Measurements from ENCODE around the gene SAPCD2. TPM values are rescaled to one million over a fixed set of nuclear protein-coding genes. Genes with fewer than 3 reads are reported as not detected.

The SAPCD2 gene
- total RNA-seq, 2 experiments from 2014 or later: 15.2 to 15.4 TPM

DNA sequence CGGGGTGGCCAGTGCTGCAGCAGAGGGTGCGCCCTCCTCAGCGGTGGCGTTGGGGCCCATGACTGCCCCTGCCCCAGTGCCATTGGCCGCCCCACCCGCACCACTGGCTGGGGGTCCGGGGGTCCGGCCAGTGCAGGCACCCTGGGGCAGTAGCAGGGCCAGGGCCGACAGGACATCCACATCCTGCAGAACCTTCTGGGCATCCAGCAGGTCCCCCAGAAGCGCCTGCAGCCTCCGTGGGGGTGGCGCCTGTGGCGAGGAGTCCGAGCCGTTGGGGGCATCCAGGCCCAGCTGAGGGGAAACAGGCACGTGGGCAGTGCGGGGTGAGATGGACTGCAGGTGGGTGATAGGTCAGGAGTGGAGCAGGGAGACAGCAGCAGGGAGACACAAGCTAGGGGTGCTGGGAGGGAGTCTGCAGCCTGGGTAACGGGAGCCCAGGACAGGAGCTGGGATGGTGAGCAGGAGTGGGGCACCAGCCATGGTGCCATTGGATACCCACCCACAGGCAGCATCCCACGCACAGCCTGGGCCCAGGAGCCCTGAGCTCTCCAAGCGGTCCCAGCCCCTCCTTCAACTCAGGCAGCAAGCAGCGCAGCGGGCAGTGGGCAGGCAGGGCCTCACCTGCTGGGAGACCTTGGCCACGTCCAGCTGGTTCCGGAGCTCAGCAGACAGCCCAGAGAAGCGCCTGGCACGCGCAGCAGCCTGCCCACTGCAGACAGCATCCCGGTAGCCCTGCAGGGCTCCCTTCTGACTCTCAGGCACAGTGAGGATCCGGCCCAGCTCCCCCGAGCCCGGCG, 49.4 kb downstream of the SAPCD2 start:
- no peak overlapping the region for H3K27ac Mint-ChIP-seq
- H3K9me3 Mint-ChIP-seq: no peaks in the 10 kb centered on the region
- H3K27me3 Mint-ChIP-seq: no peaks in the 10 kb centered on the region
- no peak for DNase-seq
- no peaks in the 10 kb centered on the region for H3K4me1 Mint-ChIP-seq
- H3K4me3 Mint-ChIP-seq: no peak overlapping the region
- no peaks in the 10 kb centered on the region for H3K36me3 Mint-ChIP-seq

DNA sequence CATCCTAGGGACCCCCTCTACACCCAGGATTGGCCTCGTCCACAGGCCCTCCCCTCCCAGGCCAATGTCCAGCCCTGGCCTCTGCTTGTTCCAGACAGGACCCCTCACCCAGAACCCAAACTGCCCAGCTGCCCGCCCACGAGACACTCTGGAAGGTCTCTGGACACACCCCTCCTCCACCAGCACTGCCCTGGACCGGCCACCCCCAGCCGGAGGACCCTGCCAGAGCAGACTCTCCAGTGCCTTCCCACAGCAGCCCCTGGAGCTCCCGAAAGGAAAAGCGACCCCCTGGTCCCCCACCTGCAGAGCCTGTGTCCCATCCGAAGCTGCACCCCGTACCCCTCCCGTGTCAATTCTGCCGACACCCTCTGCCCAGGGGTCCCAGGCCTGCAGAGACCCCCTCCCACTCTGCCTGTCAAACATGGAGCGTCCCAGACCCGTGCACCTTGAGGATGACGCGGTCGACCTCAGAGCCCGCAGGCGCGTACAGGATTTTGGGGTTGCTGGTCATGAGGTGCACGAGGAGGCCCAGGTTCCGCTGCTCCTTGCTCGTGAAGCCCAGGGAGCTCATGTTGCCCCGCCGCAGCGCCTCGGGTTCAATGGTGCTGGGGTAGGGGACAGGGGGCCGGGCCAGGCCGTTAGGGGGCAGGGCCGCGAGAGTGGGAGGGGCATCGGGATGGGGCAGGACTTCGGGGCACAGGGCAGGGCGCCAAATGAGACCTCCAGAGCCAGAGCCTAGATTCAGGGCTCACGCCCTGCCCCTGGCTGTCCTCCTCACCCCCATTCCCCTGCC, 50.3 kb downstream of the SAPCD2 start:
- no peaks in the 10 kb centered on the region for H3K27me3 Mint-ChIP-seq
- H3K9me3 Mint-ChIP-seq: no peaks in the 10 kb centered on the region
- no peaks in the 10 kb centered on the region for H3K4me1 Mint-ChIP-seq
- no peak for DNase-seq
- no peaks in the 10 kb centered on the region for H3K36me3 Mint-ChIP-seq
- H3K27ac Mint-ChIP-seq: no peak overlapping the region
- H3K4me3 Mint-ChIP-seq: no peak overlapping the region

DNA sequence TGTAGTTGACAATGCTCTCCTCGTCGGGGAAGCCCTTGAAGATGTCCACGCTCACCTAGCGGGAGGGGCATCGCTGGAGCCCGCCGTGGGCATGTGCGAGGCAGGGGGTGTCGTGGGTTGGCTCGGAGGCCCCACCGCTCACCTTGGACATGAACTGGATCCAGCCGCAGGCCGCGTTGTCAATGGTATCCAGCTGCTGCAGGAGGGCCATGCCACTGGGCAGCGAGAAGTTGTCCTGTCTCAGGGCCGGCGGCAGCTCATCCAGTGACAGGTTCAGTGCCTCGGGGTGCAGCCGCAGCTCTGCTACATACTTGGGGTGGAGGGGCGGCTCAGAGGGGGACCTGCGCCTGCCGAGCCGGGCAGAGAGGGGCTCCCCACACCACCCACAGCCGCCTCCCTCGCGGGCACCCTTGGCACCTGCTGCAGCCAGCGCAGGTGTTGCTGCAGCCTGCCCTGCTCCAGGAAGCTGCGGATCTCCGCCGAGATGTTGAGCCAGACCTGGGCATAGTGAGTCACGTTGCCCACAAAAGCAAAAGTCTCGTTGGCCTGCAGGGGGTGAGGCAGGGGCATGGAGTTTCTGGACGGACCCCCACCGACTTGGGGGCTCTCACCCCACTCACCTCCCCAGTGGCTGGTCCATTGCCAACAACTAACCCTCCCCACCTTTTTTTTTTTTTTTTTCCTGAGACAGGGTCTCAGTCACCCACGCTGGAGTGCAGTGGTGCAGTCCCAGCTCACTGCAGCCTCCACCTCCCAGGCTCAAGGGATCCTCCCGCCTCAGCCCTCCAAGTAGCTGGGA, 51.4 kb downstream of the SAPCD2 start:
- no peak overlapping the region for H3K4me3 Mint-ChIP-seq
- no peaks in the 10 kb centered on the region for H3K9me3 Mint-ChIP-seq

DNA sequence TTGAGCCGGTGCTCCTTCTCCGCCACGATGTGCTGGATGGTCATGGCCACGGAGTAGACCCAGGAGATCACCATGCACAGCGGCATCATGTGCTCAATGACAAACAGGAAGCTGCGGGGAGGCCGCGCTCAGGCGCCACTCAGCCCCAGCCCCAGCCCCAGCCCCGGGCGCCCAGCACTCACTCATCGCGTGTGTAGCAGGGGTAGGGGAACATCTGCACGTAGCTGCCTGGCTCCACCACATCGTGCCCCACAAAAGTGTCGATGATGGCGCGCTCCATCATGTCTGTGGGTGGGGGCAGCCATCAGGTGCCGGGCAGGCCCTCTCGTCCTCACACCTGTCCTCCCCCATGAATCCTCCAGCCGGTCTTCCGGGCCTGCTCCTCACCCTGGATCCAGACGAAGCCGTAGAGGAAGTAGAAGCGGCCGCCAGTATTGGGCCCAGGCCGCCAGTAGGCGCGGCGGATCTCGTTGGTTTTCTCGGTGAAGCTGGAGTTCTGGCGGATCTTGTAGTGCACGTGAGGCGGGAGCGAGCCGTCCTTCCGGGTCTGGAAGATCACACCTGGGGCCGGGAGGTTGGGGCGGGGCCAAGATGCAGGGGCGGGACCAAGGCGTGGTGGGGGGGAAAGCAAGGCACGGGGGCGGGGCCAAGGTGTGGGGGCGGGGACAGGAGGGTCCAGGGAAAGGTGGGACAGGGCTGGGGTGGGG, 52.4 kb downstream of the SAPCD2 start:
- H3K27me3 Mint-ChIP-seq: no peaks in the 10 kb centered on the region
- H3K9me3 Mint-ChIP-seq: no peaks in the 10 kb centered on the region
- no peak overlapping the region for H3K27ac Mint-ChIP-seq
- no peaks in the 10 kb centered on the region for H3K36me3 Mint-ChIP-seq
- DNase-seq: no peak
- H3K4me1 Mint-ChIP-seq: no peaks in the 10 kb centered on the region
- no peak overlapping the region for H3K4me3 Mint-ChIP-seq

More for the DNA sequence above, 51.4 kb downstream of the SAPCD2 start:
- no peak overlapping the region for H3K27ac Mint-ChIP-seq
- H3K4me1 Mint-ChIP-seq: no peaks in the 10 kb centered on the region
- DNase-seq: no peak
- H3K36me3 Mint-ChIP-seq: no peaks in the 10 kb centered on the region
- no peaks in the 10 kb centered on the region for H3K27me3 Mint-ChIP-seq

DNA sequence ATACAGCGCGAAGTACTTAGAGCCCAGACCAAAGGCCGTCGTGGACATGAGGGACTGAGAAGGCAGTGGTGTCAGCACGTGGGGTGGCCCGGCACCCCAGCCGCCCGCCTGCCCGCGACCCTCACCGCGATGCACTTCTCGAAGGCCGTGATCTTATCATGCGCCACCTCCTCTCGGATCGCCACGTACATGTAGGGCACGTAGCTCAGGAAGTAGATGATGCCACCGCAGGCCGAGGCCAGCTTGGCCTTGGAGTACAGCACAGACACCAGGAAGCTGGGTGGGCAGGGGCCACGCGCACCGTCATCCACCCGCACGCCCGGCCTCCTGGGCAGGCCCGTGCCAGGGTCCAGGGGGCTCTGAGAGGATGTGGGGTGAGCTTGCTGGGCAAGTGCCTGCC, 53.3 kb downstream of the SAPCD2 start:
- Mint-ChIP-seq H3K4me3 (no peak overlapping the region), H3K27ac (no peak overlapping the region), H3K4me1 (no peaks in the 10 kb centered on the region), H3K36me3 (no peaks in the 10 kb centered on the region), H3K27me3 (no peaks in the 10 kb centered on the region), H3K9me3 (no peaks in the 10 kb centered on the region)
- no peak for DNase-seq

DNA sequence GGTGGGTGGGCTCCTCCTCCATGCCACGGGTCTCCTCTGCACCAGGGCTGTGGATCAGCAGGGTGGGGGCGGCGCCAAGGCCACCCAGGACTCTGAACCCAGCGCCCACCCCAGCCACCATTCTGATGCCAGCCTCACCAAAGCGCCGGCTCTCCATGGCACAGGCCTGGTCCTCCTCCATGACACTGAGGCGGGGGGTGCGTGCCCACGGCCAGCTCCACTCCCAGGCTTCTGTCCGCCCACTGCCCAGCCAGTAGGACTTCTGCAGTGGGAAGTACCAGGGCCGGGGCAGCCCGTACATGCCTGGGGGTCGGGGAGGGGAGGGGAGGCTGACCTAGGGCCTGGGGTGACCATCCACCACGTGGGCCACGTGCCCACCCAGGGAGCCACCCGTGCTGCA, 53.9 kb downstream of the SAPCD2 start:
- Mint-ChIP-seq H3K36me3 (no peaks in the 10 kb centered on the region), H3K4me3 (no peak overlapping the region), H3K27ac (no peak overlapping the region), H3K4me1 (no peaks in the 10 kb centered on the region), H3K27me3 (no peaks in the 10 kb centered on the region), H3K9me3 (no peaks in the 10 kb centered on the region)
- DNase-seq: no peak

DNA sequence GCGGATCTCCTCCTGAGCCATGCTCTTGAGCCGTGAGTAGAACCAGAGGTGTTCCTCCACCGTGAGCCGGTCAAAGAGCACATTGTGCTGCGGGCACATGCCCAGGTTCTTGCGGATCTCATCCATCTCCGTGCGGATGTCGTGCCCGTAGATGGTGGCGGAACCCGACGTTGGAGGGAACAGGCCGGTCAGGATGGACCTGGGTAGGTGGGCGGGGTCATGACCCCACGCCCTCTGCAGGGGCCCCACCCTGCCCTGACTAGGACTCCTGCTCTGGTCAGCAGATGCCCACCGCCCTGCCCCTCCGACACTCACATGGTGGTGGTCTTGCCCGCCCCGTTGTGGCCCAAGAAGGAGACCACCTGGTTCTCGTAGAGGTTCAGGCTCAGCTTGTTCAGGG, 54.4 kb downstream of the SAPCD2 start:
- H3K4me3 Mint-ChIP-seq: no peak overlapping the region
- H3K9me3 Mint-ChIP-seq: no peaks in the 10 kb centered on the region
- no peaks in the 10 kb centered on the region for H3K36me3 Mint-ChIP-seq
- H3K27me3 Mint-ChIP-seq: no peaks in the 10 kb centered on the region
- no peak overlapping the region for H3K27ac Mint-ChIP-seq
- H3K4me1 Mint-ChIP-seq: no peaks in the 10 kb centered on the region
- DNase-seq: no peak

DNA sequence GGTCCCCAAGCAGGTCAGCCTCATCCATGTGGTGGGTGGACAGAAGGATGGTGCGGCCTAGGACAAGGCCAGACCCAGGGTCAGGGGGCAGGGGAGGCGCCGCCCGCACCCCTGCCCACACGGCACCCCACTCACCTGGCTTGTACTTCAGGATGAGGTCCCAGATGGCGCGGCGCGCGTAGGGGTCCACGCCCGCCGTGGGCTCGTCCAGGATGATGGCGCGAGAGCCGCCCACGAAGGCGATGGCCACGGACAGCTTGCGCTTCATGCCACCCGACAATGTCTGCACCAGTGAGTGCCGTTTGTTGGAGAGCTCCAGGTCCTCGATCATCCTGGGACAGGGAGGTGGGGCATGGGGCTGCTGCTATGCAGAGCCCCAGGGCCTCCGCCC, 54.8 kb downstream of the SAPCD2 start:
- Mint-ChIP-seq H3K4me1 (no peaks in the 10 kb centered on the region), H3K36me3 (no peaks in the 10 kb centered on the region), H3K4me3 (no peak overlapping the region), H3K27me3 (no peaks in the 10 kb centered on the region), H3K9me3 (no peaks in the 10 kb centered on the region), H3K27ac (no peak overlapping the region)
- no peak for DNase-seq

DNA sequence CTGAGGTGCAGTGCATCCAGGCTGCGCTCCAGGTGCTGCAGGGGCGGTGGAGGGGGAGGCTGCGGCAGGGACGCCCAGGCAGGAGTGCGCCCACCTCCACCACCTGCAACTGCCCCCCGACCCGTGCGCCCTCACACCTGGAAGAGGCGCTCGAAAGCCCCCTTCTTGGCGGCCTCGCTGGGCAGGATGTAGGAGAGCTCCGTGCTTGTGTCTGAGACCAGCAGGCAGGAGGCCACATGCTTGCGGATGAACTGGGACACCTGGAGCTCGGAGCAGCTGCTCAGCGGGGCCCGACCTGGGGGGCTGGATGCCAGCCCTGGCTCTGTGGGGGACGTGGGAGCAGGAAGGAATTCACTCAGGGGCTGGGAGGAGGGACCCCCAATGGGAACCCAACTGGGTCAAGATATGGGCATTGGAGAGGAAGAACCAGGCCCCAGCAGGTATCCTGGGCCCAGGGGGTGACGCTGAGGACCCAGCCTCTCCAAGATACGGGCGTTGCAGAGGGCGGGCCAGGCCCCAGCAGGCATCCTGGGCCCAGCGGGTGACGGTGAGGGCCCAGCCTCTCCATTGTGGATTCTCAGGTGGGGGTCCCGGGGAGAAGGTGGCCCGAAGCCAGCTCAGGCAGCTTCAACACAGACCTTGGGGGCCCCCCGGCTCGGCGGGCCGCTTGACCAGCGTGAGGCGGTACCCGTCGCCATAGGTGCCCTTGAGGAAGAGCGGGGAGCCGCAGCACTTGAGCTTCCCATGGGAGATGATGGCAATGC, 55.4 kb downstream of the SAPCD2 start:
- DNase-seq: no peak
- H3K36me3 Mint-ChIP-seq: no peaks in the 10 kb centered on the region
- no peaks in the 10 kb centered on the region for H3K4me1 Mint-ChIP-seq
- H3K4me3 Mint-ChIP-seq: no peak overlapping the region
- no peaks in the 10 kb centered on the region for H3K27me3 Mint-ChIP-seq
- H3K27ac Mint-ChIP-seq: no peak overlapping the region
- no peaks in the 10 kb centered on the region for H3K9me3 Mint-ChIP-seq

DNA sequence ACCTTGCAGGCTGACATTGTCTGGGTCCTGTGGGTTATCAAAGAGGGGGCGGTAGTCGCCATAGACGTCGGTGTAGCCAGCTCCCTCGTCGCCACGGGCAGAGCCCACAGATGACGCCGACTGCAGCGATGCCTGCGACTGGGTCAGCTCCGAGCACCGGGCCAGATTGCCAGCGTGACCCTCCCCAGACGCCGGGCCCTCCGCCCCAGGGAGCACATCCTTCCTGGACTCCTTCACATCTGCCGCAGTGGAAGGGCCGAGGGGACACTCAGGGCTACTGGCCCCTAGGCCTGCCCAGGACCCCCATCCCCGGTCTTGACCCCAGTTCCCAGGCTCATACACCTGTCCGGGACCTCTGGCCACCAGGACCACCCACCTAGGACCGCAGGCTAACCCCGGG, 56.2 kb downstream of the SAPCD2 start:
- no peaks in the 10 kb centered on the region for H3K36me3 Mint-ChIP-seq
- no peak overlapping the region for H3K4me3 Mint-ChIP-seq
- H3K27me3 Mint-ChIP-seq: no peaks in the 10 kb centered on the region
- no peaks in the 10 kb centered on the region for H3K4me1 Mint-ChIP-seq
- no peaks in the 10 kb centered on the region for H3K9me3 Mint-ChIP-seq
- no peak for DNase-seq
- H3K27ac Mint-ChIP-seq: no peak overlapping the region

DNA sequence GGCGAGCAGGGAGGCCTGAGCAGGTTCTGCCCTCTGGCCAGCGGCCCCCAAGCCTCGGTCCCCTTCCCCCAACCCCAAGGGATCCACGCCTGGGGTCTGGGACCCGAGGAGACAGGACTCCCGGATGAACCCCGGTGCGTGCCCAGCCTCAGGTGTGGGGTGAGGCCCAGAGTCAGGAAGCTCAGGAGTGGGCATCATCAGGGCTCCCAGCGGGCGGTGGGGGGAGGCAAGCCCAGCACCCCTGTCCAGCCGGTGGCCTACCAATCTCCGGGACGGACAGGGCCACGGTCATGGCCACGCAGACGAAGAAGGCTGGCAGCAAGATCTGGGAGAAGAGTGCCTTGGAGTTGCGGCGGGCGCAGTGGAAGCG, 56.8 kb downstream of the SAPCD2 start:
- Mint-ChIP-seq H3K27ac (no peak overlapping the region), H3K27me3 (no peaks in the 10 kb centered on the region), H3K4me1 (no peaks in the 10 kb centered on the region), H3K36me3 (no peaks in the 10 kb centered on the region), H3K4me3 (no peak overlapping the region), H3K9me3 (no peaks in the 10 kb centered on the region)
- no peak for DNase-seq

DNA sequence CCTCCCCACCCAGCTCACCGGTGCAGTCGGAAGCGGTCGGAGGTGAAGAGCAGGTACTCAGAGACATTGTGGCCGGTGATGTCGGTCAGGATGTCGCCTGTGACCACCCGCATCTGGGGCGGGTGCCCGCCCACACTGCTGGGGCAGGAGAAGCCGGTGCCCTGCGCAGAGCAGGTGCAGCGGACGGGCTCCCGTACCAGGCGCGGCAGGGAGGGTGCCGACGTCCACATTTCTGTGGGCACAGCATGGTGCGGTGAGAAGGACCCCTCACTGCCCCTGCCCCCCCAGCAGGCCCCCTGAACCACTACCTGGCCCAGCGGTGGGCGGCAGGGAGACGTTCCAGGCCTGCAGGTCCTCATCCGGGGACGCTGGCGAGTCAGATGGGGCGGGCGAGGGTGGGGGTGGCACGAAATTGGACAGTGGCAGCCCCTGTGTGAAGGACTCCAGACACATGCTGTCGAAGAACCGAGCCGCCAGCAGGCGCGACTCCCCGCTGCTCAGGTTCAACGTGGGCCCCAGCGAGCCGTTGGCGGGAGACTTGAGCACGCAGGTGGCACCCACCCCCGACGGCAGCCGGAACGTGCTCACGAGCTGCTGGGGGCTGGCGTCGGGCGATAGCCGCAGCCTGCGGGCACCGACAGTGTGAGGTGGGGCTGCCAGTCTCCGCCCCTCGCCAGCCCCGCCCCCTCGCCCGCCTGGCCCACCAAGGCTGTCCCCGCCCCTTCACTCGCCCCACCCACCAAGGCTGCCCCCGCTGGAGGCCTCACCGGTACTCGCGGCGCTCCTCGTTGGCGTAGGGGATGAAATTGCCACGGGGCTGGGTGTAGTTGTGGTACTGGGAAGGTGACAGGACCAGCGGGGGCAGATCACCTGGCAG, 57.4 kb downstream of the SAPCD2 start:
- Mint-ChIP-seq H3K27ac (no peak overlapping the region), H3K36me3 (no peaks in the 10 kb centered on the region), H3K4me3 (no peak overlapping the region), H3K9me3 (no peaks in the 10 kb centered on the region), H3K27me3 (no peaks in the 10 kb centered on the region), H3K4me1 (no peaks in the 10 kb centered on the region)
- no peak for DNase-seq
